HepG2 (cell line): ENCODE measurements around the gene TSEN54. TPM values are rescaled to one million over a fixed set of nuclear protein-coding genes. Genes with fewer than 3 reads are reported as not detected.

Experiments used
- ATAC-seq: fragments of 200-7000 bp; cut with Tn5 transposase; 3 replicates; pipeline ENCODE4 v1.9.1; 2020; ENCODE audit warnings: mild to moderate bottlenecking, moderate library complexity
- BruUV-seq: library from RNA; stranded (reverse); fragments of 400-500 nt; replicated peaks from 2 replicates; lab custom pipeline; 2021; lab: Mats Ljungman, UMichigan
- CTCF ChIA-PET: fragments of 300-600 bp; formaldehyde crosslinking; extraction: SDS; loops from one replicate; lab custom pipeline; 2021; ENCODE audit warnings: low total read pairs, inconsistent platforms, low intra/inter-chr PET ratio; lab: Yijun Ruan, JAX
- POLR2A ChIA-PET: fragments of 350-600 bp; sonication (Branson Sonifier 250); formaldehyde crosslinking; loops from one replicate; lab custom pipeline; 2020; ENCODE audit warnings: antibody characterized with exemption, inconsistent platforms; lab: Yijun Ruan, JAX
- DNase-seq: peaks from one replicate; pipeline ENCODE4 v3.0.0-alpha.2; 2015; ENCODE audit warnings: low spot score
- FAIRE-seq: peaks from 3 replicates; lab custom pipeline; 2011; peaks lifted over from hg19 to GRCh38; lab: Jason Lieb, UNC
- H2AFZ ChIP-seq: one replicate; pipeline ENCODE4 v1.6.1; 2011; ENCODE audit warnings: low read length, inconsistent platforms
- H3K27ac ChIP-seq: fragments of 300-600 bp; 3 replicates; pipeline ENCODE4 v1.8.0; 2011; ENCODE audit warnings: mixed run types, mild to moderate bottlenecking, mixed read lengths, low read length, inconsistent platforms; ENCODE audit not compliant: insufficient read depth; ENCODE audit errors: extremely low read length
- H3K27me3 ChIP-seq, 2 experiments: fragments of 200-600 bp in 1 of 2; 2 replicates in 1 of 2; 3 replicates in 1 of 2; pipeline versions ENCODE4 v1.6.0 to v1.8.0; 2011; ENCODE audit warnings: low read length in 2 of 2, mild to moderate bottlenecking in 2 of 2, moderate library complexity in 2 of 2, inconsistent platforms in 1 of 2; ENCODE audit not compliant: insufficient read depth in 2 of 2, control insufficient read depth in 1 of 2
- H3K36me3 ChIP-seq, 2 experiments: fragments of 200-600 bp in 1 of 2; replicated peaks in 1 of 2; 2 replicates in 1 of 2; 3 replicates in 1 of 2; pipeline versions ENCODE4 v1.5.1 to v1.8.0; 2011; ENCODE audit warnings: low read length in 2 of 2, inconsistent platforms in 1 of 2; ENCODE audit not compliant: insufficient read depth in 2 of 2, control insufficient read depth in 1 of 2
- H3K4me1 ChIP-seq: 2 replicates; pipeline ENCODE4 v1.5.1; 2012; ENCODE audit warnings: low read length, inconsistent platforms; ENCODE audit not compliant: insufficient read depth
- H3K4me2 ChIP-seq: 2 replicates; pipeline ENCODE4 v1.6.0; 2011; ENCODE audit warnings: low read depth, low read length, inconsistent platforms
- H3K4me3 ChIP-seq, 3 experiments: fragments of 200-600 bp in 1 of 3; sonication (generic), shearing (Covaris generic) in 1 of 3; replicated peaks in 1 of 3; 2 replicates each; pipeline ENCODE4 v1.5.1; 2011 to 2016; ENCODE audit warnings: low read length in 3 of 3, inconsistent platforms in 2 of 3, low read depth in 2 of 3, mild to moderate bottlenecking in 2 of 3, control low read depth in 1 of 3, mixed read lengths in 1 of 3; ENCODE audit not compliant: insufficient read depth in 1 of 3
- H3K79me2 ChIP-seq: one replicate; pipeline ENCODE4 v1.6.1; 2011; ENCODE audit warnings: low read length, inconsistent platforms; ENCODE audit not compliant: insufficient read depth
- H3K9ac ChIP-seq: 2 replicates; pipeline ENCODE4 v1.6.0; 2011; ENCODE audit warnings: mild to moderate bottlenecking, low read depth, low read length, inconsistent platforms; ENCODE audit not compliant: insufficient read depth
- H3K9me3 ChIP-seq: 2 replicates; pipeline ENCODE4 v1.5.1; 2012; ENCODE audit warnings: mild to moderate bottlenecking, low read length
- H4K20me1 ChIP-seq: 2 replicates; pipeline ENCODE4 v1.6.0; 2011; ENCODE audit warnings: inconsistent platforms, mild to moderate bottlenecking, low read length, moderate library complexity; ENCODE audit not compliant: insufficient read depth
- AGO2 ChIP-seq: fragments of 200-400 bp; formaldehyde crosslinking; optimal IDR thresholded peaks from 2 replicates; pipeline ENCODE3; 2017; ENCODE audit warnings: mild to moderate bottlenecking, low read depth, low read length, moderate library complexity
- ATF5 ChIP-seq: sonication (generic); formaldehyde crosslinking; IDR thresholded peaks from 2 replicates; pipeline ENCODE4 v1.4.0; 2020; ENCODE audit warnings: mild to moderate bottlenecking, low read depth, missing genetic modification reagents
- MTA1 ChIP-seq: sonication (generic); formaldehyde crosslinking; IDR thresholded peaks from 2 replicates; pipeline ENCODE4 v1.4.0; 2020; ENCODE audit warnings: missing genetic modification reagents, mild to moderate bottlenecking, borderline replicate concordance
- PHF21A ChIP-seq: sonication (generic); formaldehyde crosslinking; IDR thresholded peaks from 2 replicates; pipeline ENCODE4 v1.5.0; 2020; ENCODE audit warnings: mild to moderate bottlenecking, missing genetic modification reagents
- PRPF4 ChIP-seq: fragments of 200-400 bp; formaldehyde crosslinking; IDR thresholded peaks from 2 replicates; pipeline ENCODE4 v1.6.1; 2016; ENCODE audit warnings: low read length, low read depth; ENCODE audit not compliant: poor library complexity, severe bottlenecking
- RBFOX2 ChIP-seq: fragments of 200-400 bp; formaldehyde crosslinking; IDR thresholded peaks from 2 replicates; pipeline ENCODE4 v1.6.1; 2017; ENCODE audit warnings: low read depth, mild to moderate bottlenecking, low read length
- TEAD3 ChIP-seq: optimal IDR thresholded peaks from 2 replicates; pipeline ENCODE3; 2016; ENCODE audit warnings: borderline replicate concordance
- ZNF557 ChIP-seq: sonication (generic); formaldehyde crosslinking; IDR thresholded peaks from 2 replicates; pipeline ENCODE4 v1.4.0; 2020; ENCODE audit warnings: missing genetic modification reagents
- ZNF615 ChIP-seq: sonication (generic); formaldehyde crosslinking; IDR thresholded peaks from 2 replicates; pipeline ENCODE4 v1.5.0; 2020; ENCODE audit warnings: mild to moderate bottlenecking, missing genetic modification reagents, borderline replicate concordance
- ZNF768 ChIP-seq: sonication (generic); formaldehyde crosslinking; IDR thresholded peaks from 2 replicates; pipeline ENCODE4 v1.4.0; 2020; ENCODE audit warnings: missing genetic modification reagents
- WGBS: methylation state at CpG from one replicate; pipeline ENCODE4 v1.1.6; 2017; ENCODE audit warnings: low lambda C conversion rate; 5-methylcytosine and 5-hydroxymethylcytosine counted together
- in situ Hi-C: cut with HindIII; loops from 2 replicates; pipeline ENCODE4 v1.10.0; 2017; ENCODE audit warnings: low pct_unique_long_range_greater_than_20kb; ENCODE audit not compliant: extremely low pct_ligation_motif_present
- intact Hi-C: fragments of 100-400 bp; cut with micrococcal nuclease; formaldehyde crosslinking; loops from one replicate; pipeline ENCODE4 v1.10.0; 2022; ENCODE audit not compliant: unreplicated experiment
- polyA plus RNA-seq, 8 experiments: library from polyadenylated mRNA; depleted of rRNA in 3 of 8; stranded (reverse) in 7 of 8; unstranded in 1 of 8; fragments of >200 nt; fragmentation: Illumina TruSeq in 4 of 8; extraction: Trizol in 4 of 8; gene quantifications; 2 replicates each; pipeline versions ENCODE4 v1.2.1 to v1.2.3, GENCODE V29; 2011 to 2016; ENCODE audit warnings: low read depth in 4 of 8, missing spikeins in 1 of 8, mixed read lengths in 1 of 8; ENCODE audit not compliant: insufficient read depth in 1 of 8
- total RNA-seq, 5 experiments: library from RNA; depleted of rRNA; stranded (reverse); fragments of >200 nt; fragmentation: Illumina TruSeq; extraction: Trizol; gene quantifications; 2 replicates each; pipeline ENCODE4 v1.2.3, GENCODE V29; 2016; ENCODE audit warnings: low read depth in 1 of 5

TSEN54 gene
- total and polyA plus RNA-seq, 2 of the 13 experiments (the other 11 are each of a cell fraction or from before 2014, with no cell fraction given): 62.9 to 63.3 TPM

GRCh38 chr17:75570034-75570676, 53.8 kb downstream of the TSEN54 start:
- TF ChIP-seq TEAD3 (CRISPR knock-in tag): no peak
- TF ChIP-seq PHF21A (CRISPR knock-in tag): no peak
- peak; percentile 76 for TF ChIP-seq AGO2
- no peak for TF ChIP-seq ZNF615
- TF ChIP-seq PRPF4: no peak
- TF ChIP-seq ZNF768 (CRISPR knock-in tag): no peak
- peak; percentile 46; the same call in 1 of the 2 replicates for TF ChIP-seq RBFOX2
- no peak for TF ChIP-seq ZNF557 (CRISPR knock-in tag)
- TF ChIP-seq MTA1 (CRISPR knock-in tag): peak; percentile 51; the same call in 1 of the 2 replicates
- no peak for TF ChIP-seq ATF5
- POLR2A ChIA-PET: interaction anchor here (1.8 kb wide), 1 partner anchor 13 kb away, joined by 6 read pairs; no protein-coding TSS in a partner anchor

More at GRCh38 chr17:75570034-75570676, 53.8 kb downstream of the TSEN54 start:
- Histone ChIP-seq H3K9me3 (no peaks in the 10 kb centered on the region), H3K27me3 (no peaks in the 10 kb centered on the region), H3K79me2 (no peaks in the 10 kb centered on the region), H3K27ac (no peak overlapping the region), H3K4me1 (no peaks in the 10 kb centered on the region), H3K4me2 (no peak overlapping the region), H3K36me3 (peaks cover 29 to 40% of the 10 kb centered on the region in 2 experiments; a peak in 4 of 5 replicates), H3K4me3 (no peak overlapping the region), H3K9ac (no peak overlapping the region), H4K20me1 (no peaks in the 10 kb centered on the region), H2AFZ (no peak overlapping the region)
- ATAC-seq (no peak), DNase-seq (no peak), FAIRE-seq (no peak)
- WGBS: 97% methylated on average over 34 of the region's 35 CpGs
- intact Hi-C loops: no loop called here
- in situ Hi-C loops: no loop called here
- no TSS peak for BruUV-seq
- CTCF ChIA-PET: no interaction called here
